Ishikawa (cell line): ENCODE results near the gene TP53BP1.

Experiments
- CEBPB ChIP-seq: IDR thresholded peaks from 2 replicates; pipeline ENCODE4 v1.6.1; 2012
- EGR1 ChIP-seq: IDR thresholded peaks from 2 replicates; pipeline ENCODE4 v1.6.1; 2012
- EP300 ChIP-seq: IDR thresholded peaks from 2 replicates; pipeline ENCODE4 v1.6.1; 2012; ENCODE audit warnings: borderline replicate concordance
- MAX ChIP-seq: IDR thresholded peaks from 2 replicates; pipeline ENCODE4 v1.6.1; 2012
- NFIC ChIP-seq: IDR thresholded peaks from 2 replicates; pipeline ENCODE4 v1.6.1; 2012
- RAD21 ChIP-seq: IDR thresholded peaks from 2 replicates; pipeline ENCODE4 v1.6.1; 2012; ENCODE audit warnings: low read depth
- TAF1 ChIP-seq: IDR thresholded peaks from 2 replicates; pipeline ENCODE4 v1.6.1; 2012; ENCODE audit warnings: low read depth, mild to moderate bottlenecking
- TEAD4 ChIP-seq: IDR thresholded peaks from 2 replicates; pipeline ENCODE4 v1.6.1; 2012
- YY1 ChIP-seq: IDR thresholded peaks from 2 replicates; pipeline ENCODE4 v1.6.1; 2012; ENCODE audit warnings: low read depth
- TF ChIP-seq, protein P1 (sequence below): IDR thresholded peaks from 2 replicates; pipeline ENCODE4 v1.6.1; 2012; ENCODE audit warnings: low read depth, mild to moderate bottlenecking
- TF ChIP-seq, protein P2 (sequence below): IDR thresholded peaks from 2 replicates; pipeline ENCODE4 v1.6.1; 2012

DNA sequence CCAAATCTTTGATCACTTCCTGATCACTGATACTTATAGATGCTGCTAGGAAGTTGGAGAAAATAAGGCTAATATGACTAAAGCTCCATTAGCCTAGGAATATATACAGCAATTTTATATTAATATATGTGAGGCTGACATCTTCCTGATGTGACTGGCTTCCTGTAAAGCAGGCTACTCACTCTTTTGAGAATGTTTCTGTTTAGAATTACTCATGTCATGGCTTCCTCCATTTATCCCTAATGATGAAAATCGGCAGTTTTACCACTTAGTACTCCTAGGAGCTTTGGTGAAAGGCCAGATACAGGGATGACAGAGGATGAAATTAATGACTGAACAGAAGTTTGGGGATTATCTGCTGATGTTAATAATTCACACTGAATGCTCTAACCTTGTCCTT, 20.6 kb upstream of the TP53BP1 start:
- TF ChIP-seq TAF1: no peak
- TF ChIP-seq, protein P1, sequence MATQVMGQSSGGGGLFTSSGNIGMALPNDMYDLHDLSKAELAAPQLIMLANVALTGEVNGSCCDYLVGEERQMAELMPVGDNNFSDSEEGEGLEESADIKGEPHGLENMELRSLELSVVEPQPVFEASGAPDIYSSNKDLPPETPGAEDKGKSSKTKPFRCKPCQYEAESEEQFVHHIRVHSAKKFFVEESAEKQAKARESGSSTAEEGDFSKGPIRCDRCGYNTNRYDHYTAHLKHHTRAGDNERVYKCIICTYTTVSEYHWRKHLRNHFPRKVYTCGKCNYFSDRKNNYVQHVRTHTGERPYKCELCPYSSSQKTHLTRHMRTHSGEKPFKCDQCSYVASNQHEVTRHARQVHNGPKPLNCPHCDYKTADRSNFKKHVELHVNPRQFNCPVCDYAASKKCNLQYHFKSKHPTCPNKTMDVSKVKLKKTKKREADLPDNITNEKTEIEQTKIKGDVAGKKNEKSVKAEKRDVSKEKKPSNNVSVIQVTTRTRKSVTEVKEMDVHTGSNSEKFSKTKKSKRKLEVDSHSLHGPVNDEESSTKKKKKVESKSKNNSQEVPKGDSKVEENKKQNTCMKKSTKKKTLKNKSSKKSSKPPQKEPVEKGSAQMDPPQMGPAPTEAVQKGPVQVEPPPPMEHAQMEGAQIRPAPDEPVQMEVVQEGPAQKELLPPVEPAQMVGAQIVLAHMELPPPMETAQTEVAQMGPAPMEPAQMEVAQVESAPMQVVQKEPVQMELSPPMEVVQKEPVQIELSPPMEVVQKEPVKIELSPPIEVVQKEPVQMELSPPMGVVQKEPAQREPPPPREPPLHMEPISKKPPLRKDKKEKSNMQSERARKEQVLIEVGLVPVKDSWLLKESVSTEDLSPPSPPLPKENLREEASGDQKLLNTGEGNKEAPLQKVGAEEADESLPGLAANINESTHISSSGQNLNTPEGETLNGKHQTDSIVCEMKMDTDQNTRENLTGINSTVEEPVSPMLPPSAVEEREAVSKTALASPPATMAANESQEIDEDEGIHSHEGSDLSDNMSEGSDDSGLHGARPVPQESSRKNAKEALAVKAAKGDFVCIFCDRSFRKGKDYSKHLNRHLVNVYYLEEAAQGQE: no peak
- TF ChIP-seq CEBPB: no peak
- TF ChIP-seq NFIC: no peak
- TF ChIP-seq YY1: no peak
- TF ChIP-seq EP300: no peak
- TF ChIP-seq, protein P2, sequence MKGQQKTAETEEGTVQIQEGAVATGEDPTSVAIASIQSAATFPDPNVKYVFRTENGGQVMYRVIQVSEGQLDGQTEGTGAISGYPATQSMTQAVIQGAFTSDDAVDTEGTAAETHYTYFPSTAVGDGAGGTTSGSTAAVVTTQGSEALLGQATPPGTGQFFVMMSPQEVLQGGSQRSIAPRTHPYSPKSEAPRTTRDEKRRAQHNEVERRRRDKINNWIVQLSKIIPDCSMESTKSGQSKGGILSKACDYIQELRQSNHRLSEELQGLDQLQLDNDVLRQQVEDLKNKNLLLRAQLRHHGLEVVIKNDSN: no peak
- no peak for TF ChIP-seq MAX
- TF ChIP-seq RAD21: no peak
- TF ChIP-seq TEAD4: no peak
- no peak for TF ChIP-seq EGR1
